Measurements from ENCODE around the gene RGPD8.

- no peak for TF ChIP-seq CTCF (IDR thresholded peaks at IDR 0.05; ENCODE audit: low read depth, low read length)
- TF ChIP-seq EZH2phosphoT487 (IDR thresholded peaks at IDR 0.05; ENCODE audit: low read depth) = no peak
Measured at GRCh38 chr2:112472547-112473263, 39.3 kb upstream of the RGPD8 start.

Data from OCI-LY3 (cell line).